Smooth muscle cell (in vitro differentiated cells): ENCODE data around the gene FGFR1OP2. TPM values are rescaled to one million over a fixed set of nuclear protein-coding genes. Genes with fewer than 3 reads are reported as not detected.

Experiments
- DNase-seq: peaks from one replicate; lab custom pipeline; 2025; ENCODE audit not compliant: unreplicated experiment; lab: John Stamatoyannopoulos, UW
- H2AFZ ChIP-seq: fragments of 200-600 bp; sonication (generic); 2 replicates; pipeline ENCODE4 v1.6.0; 2016; ENCODE audit warnings: antibody characterized with exemption, low read depth, mild to moderate bottlenecking
- H3F3A ChIP-seq: fragments of 200-600 bp; sonication (generic); 2 replicates; pipeline ENCODE4 v1.6.0; 2017; ENCODE audit warnings: antibody characterized with exemption, low read depth
- H3K27ac ChIP-seq: fragments of 200-600 bp; sonication (generic); 2 replicates; pipeline ENCODE4 v1.5.1; 2016; ENCODE audit warnings: low read depth, mild to moderate bottlenecking
- H3K27me3 ChIP-seq: fragments of 200-600 bp; sonication (generic); 2 replicates; pipeline ENCODE4 v1.6.1; 2016; ENCODE audit warnings: low read depth, mild to moderate bottlenecking
- H3K36me3 ChIP-seq: fragments of 200-600 bp; sonication (generic); 2 replicates; pipeline ENCODE4 v1.5.1; 2016; ENCODE audit warnings: low read depth
- H3K4me1 ChIP-seq: fragments of 200-600 bp; sonication (generic); 2 replicates; pipeline ENCODE4 v1.5.1; 2016; ENCODE audit warnings: low read depth
- H3K4me2 ChIP-seq: fragments of 200-600 bp; sonication (generic); 2 replicates; pipeline ENCODE4 v1.6.0; 2016; ENCODE audit warnings: mild to moderate bottlenecking
- H3K4me3 ChIP-seq: fragments of 200-600 bp; sonication (generic); 2 replicates; pipeline ENCODE4 v1.5.1; 2016; ENCODE audit warnings: mild to moderate bottlenecking
- H3K79me2 ChIP-seq: fragments of 200-600 bp; sonication (generic); 2 replicates; pipeline ENCODE4 v1.6.0; 2016; ENCODE audit warnings: low read depth, mild to moderate bottlenecking
- H3K9ac ChIP-seq: fragments of 200-600 bp; sonication (generic); 2 replicates; pipeline ENCODE4 v1.6.0; 2016; ENCODE audit warnings: low read depth
- H3K9me3 ChIP-seq: fragments of 200-600 bp; sonication (generic); replicated peaks from 2 replicates; pipeline ENCODE4 v1.5.1; 2016; ENCODE audit warnings: low read depth
- H4K20me1 ChIP-seq: fragments of 200-600 bp; sonication (generic); 2 replicates; pipeline ENCODE4 v1.6.0; 2016; ENCODE audit warnings: low read depth
- WGBS: methylation state at CpG from one replicate; pipeline ENCODE4 v1.1.7; 2016; ENCODE audit warnings: low lambda C conversion rate; 5-methylcytosine and 5-hydroxymethylcytosine counted together
- polyA plus RNA-seq: library from polyadenylated mRNA; unstranded; fragments of >200 nt; fragmentation: Nextera tagmentation; extraction: Ambion mirVana; gene quantifications from 2 replicates; pipeline ENCODE4 v1.2.1, GENCODE V29; 2016
- total RNA-seq: library from RNA; depleted of rRNA; stranded (reverse); fragments of >200 nt; gene quantifications from 2 replicates; pipeline ENCODE4 v1.2.3, GENCODE V29; 2014
- TF ChIP-seq, protein P1 (sequence below): fragments of 200-600 bp; sonication (generic); IDR thresholded peaks from 2 replicates; pipeline ENCODE4 v1.5.1; 2017; ENCODE audit warnings: borderline replicate concordance, mild to moderate bottlenecking, antibody characterized with exemption; ENCODE audit not compliant: insufficient read depth, poor library complexity, severe bottlenecking

Gene FGFR1OP2
- total and polyA plus RNA-seq, 2 experiments from 2014 or later, result 28.4 to 53.5 TPM

DNA sequence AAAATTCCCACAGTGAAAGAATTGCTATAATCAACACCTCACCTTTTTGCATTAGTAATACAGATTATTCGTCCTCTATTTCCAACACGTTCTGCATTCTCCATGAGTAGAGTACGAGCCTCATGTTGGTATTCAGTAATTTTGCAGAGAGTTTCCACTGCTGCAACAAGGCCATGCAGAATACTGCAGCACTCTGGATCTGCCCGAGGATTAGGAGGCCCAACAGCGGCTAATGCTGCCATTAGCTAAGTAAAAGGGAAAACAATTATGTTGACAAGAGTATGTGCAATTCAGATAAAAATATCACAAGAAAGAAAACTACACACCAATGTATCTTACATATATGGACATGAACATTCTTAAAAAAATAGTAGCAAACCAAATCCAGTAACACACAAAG is 9.6 kb upstream of the FGFR1OP2 start:
- H3K9ac ChIP-seq, result no peak overlapping the region
- no peak overlapping the region for H3K27ac ChIP-seq
- no peaks in the 10 kb centered on the region for H3F3A ChIP-seq
- peaks cover 9% of the 10 kb centered on the region for H3K36me3 ChIP-seq
- no peak for DNase-seq
- TF ChIP-seq, protein P1, sequence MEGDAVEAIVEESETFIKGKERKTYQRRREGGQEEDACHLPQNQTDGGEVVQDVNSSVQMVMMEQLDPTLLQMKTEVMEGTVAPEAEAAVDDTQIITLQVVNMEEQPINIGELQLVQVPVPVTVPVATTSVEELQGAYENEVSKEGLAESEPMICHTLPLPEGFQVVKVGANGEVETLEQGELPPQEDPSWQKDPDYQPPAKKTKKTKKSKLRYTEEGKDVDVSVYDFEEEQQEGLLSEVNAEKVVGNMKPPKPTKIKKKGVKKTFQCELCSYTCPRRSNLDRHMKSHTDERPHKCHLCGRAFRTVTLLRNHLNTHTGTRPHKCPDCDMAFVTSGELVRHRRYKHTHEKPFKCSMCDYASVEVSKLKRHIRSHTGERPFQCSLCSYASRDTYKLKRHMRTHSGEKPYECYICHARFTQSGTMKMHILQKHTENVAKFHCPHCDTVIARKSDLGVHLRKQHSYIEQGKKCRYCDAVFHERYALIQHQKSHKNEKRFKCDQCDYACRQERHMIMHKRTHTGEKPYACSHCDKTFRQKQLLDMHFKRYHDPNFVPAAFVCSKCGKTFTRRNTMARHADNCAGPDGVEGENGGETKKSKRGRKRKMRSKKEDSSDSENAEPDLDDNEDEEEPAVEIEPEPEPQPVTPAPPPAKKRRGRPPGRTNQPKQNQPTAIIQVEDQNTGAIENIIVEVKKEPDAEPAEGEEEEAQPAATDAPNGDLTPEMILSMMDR, result no peak
- no peaks in the 10 kb centered on the region for H3K27me3 ChIP-seq
- H4K20me1 ChIP-seq, result no peaks in the 10 kb centered on the region
- no peak overlapping the region for H3K4me2 ChIP-seq
- H2AFZ ChIP-seq, result no peak overlapping the region
- H3K79me2 ChIP-seq, result peaks cover 6% of the 10 kb centered on the region
- whole genome bisulfite sequencing, result 87% methylated on average over 5 of the region's 5 CpGs
- no peak overlapping the region for H3K4me3 ChIP-seq
- no peaks in the 10 kb centered on the region for H3K9me3 ChIP-seq
- H3K4me1 ChIP-seq, result no peaks in the 10 kb centered on the region

GRCh38 chr12:26929590-26929989 is 8.7 kb upstream of the FGFR1OP2 start:
- Histone ChIP-seq H3K4me1 (no peaks in the 10 kb centered on the region), H3K27me3 (no peaks in the 10 kb centered on the region), H2AFZ (no peak overlapping the region), H3K79me2 (peaks cover 15% of the 10 kb centered on the region), H3K9ac (no peak overlapping the region), H3K4me2 (no peak overlapping the region), H3K27ac (no peak overlapping the region), H4K20me1 (no peaks in the 10 kb centered on the region), H3K9me3 (no peaks in the 10 kb centered on the region), H3K36me3 (peaks cover 4% of the 10 kb centered on the region), H3F3A (no peaks in the 10 kb centered on the region), H3K4me3 (no peak overlapping the region)
- WGBS, result 100% methylated on average over 2 of the region's 2 CpGs
- TF ChIP-seq, protein P1, result no peak
- DNase-seq, result no peak

DNA sequence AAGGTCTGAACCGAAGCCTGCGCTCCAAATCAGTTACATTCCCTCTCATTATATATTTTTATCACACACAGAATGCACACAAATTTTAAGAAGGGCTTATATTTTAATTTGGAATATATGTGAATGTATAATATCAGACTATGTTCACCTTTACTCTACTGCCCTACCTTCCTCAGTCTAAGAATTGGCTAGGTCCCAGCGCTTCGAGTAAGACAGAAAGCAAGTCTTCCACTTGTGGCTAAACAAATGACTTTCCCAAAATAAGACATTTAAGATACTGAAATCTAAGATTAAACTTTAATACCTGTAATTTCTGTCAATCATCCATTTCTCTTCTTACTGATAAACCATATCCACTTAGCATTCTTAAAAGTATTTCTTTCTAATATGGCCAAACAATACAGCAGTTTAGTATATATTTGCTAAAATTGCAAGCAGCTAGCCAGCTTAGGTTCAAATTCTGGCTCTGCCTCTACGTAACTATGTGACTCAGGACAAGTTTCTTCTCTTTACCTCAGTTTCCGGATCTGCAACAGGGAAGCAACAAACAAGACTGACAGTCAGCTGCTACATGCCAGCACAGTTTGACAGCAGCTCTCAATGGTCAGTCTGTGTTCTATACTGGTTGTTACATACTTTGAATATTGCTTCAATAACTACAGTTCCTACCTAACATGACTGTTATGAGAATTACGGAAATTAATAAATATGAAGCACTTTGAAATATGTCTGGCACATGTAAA is 2.5 kb upstream of the FGFR1OP2 start:
- H4K20me1 ChIP-seq, result peaks cover 21% of the 10 kb centered on the region
- H3K9me3 ChIP-seq, result no peaks in the 10 kb centered on the region
- peaks cover 59% of the 10 kb centered on the region for H3K79me2 ChIP-seq
- H2AFZ ChIP-seq, result no peak overlapping the region
- peak overlapping the region; percentile 90 for H3K4me2 ChIP-seq
- DNase-seq, result no peak
- H3K9ac ChIP-seq, result peak overlapping the region; percentile 96
- H3K27ac ChIP-seq, result no peak overlapping the region
- H3K27me3 ChIP-seq, result no peaks in the 10 kb centered on the region
- TF ChIP-seq, protein P1, result no peak
- no peaks in the 10 kb centered on the region for H3F3A ChIP-seq
- no peaks in the 10 kb centered on the region for H3K36me3 ChIP-seq
- peak overlapping the region; percentile 68 for H3K4me3 ChIP-seq
- peaks cover 29% of the 10 kb centered on the region for H3K4me1 ChIP-seq
- 91% methylated on average over 7 of the region's 7 CpGs for WGBS
